ENCODE measurements around the gene RNASEH1.
A peak's percentile ranks its signal among the peaks of the same experiment; 100 is the strongest.
"Not testable (repeated sequence)": the region's sequence is repeated elsewhere in the genome, so short reads cannot be mapped to it uniquely, and the experiment has no call there.

RNASEH1 gene

DNA sequence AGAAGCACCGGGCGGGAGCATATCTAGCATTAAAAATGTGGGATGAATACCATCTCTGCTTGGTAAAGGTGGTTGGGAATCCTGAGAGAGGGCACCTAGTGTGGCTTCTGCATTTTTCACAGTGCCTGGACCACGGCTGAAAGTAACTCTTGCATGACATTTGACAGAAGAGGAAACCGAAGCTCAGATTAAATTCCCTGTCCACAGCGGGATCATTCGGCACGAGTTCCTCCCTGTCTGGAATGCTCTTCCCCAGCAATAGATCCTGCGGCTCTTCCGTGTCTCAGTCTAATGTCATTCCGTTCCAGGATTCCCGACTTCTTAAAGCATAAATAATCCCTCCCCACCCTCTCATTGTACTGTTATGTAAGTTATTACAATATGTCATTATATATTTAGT, 16.0 kb upstream of the RNASEH1 start:
- H3K4me3 ChIP-seq (ENCODE audit: low read depth, low read length) = peak overlapping the region; percentile 92
- no peak for DNase-seq (ENCODE audit: low read depth)
- TF ChIP-seq, protein P1, sequence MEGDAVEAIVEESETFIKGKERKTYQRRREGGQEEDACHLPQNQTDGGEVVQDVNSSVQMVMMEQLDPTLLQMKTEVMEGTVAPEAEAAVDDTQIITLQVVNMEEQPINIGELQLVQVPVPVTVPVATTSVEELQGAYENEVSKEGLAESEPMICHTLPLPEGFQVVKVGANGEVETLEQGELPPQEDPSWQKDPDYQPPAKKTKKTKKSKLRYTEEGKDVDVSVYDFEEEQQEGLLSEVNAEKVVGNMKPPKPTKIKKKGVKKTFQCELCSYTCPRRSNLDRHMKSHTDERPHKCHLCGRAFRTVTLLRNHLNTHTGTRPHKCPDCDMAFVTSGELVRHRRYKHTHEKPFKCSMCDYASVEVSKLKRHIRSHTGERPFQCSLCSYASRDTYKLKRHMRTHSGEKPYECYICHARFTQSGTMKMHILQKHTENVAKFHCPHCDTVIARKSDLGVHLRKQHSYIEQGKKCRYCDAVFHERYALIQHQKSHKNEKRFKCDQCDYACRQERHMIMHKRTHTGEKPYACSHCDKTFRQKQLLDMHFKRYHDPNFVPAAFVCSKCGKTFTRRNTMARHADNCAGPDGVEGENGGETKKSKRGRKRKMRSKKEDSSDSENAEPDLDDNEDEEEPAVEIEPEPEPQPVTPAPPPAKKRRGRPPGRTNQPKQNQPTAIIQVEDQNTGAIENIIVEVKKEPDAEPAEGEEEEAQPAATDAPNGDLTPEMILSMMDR (IDR thresholded peaks at IDR 0.05; ENCODE audit: control insufficient read depth, extremely low read depth, insufficient read depth) = no peak

DNA sequence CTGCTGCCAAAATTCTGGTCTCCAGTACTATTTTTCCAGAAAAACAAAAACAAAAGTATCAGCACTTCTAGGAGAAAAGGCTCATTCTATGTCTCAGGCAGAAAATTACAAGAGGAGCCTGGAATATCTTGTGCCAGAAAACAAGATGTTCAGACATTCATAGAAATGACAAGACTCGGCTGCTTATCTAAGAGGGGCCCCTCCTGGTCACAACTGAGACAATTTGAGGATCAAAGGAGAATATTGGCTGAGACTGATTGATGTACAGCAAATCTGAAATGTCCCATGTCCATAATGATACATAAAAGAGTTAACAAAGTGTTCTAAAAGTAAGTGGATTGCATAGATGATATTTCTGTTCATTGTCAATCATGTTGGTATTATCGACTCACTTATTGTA, 14.5 kb upstream of the RNASEH1 start:
- no peak for DNase-seq (ENCODE audit: low read depth)
- TF ChIP-seq, protein P1 (IDR thresholded peaks at IDR 0.05; ENCODE audit: control insufficient read depth, extremely low read depth, insufficient read depth) = no peak
- no peak overlapping the region for H3K4me3 ChIP-seq (ENCODE audit: low read depth, low read length)

DNA sequence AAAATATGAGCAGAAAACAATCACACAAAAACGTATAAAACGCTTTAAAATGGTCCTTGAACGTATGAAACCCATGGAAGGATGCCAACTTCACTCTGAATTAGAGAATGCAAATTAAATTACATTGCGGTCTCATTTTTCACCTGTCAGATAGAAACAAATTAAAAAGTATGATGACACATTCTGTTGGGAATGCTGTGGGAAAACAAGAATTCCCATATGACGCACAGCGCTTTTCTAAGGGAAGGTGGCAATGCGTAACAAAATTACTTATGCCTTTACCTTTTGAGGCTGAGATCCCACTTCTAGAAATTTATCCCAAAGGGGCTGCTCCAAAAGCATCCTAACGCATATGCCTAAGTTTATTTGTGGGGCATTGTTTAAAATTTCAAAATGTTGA, 13.2 kb upstream of the RNASEH1 start:
- TF ChIP-seq, protein P1 (IDR thresholded peaks at IDR 0.05; ENCODE audit: control insufficient read depth, extremely low read depth, insufficient read depth) = no peak
- no peak for DNase-seq (ENCODE audit: low read depth)
- H3K4me3 ChIP-seq (ENCODE audit: low read depth, low read length) = no peak overlapping the region

DNA sequence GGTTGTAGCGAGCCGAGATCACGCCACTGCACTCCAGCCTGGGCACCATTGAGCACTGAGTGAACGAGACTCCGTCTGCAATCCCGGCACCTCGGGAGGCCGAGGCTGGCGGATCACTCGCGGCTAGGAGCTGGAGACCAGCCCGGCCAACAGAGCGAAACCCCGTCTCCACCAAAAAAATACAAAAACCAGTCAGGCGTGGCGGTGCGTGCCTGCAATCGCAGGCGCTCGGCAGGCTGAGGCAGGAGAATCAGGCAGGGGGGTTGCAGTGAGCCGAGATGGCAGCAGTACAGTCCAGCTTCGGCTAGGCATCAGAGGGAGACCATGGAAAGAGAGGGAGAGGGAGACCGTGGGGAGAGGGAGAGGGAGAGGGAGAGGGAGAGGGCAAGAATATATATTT, 11.5 kb upstream of the RNASEH1 start:
- H3K4me3 ChIP-seq (ENCODE audit: low read depth, low read length); DNase-seq (ENCODE audit: low read depth): not testable (repeated sequence)

DNA sequence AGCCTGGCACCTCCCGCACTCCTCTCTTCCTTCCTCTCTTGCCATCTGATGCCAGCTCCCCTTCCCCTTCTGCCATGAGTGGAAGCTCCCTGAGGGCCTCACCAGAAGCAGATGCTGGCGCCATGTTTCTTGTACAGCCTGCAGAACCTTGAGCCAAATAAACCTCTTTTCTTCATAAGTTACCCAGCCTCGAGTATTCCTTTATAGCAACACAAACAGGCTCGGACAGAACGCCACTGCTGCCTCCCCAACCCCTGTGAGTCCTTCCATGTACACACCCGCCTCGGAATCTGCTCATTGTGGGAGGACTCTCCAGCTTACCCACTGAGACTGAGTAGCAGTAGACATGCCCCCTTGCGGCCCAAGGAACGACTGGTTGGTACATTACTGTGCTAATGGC, 8.7 kb upstream of the RNASEH1 start:
- TF ChIP-seq, protein P1 (IDR thresholded peaks at IDR 0.05; ENCODE audit: control insufficient read depth, extremely low read depth, insufficient read depth) = no peak
- no peak for DNase-seq (ENCODE audit: low read depth)
- H3K4me3 ChIP-seq (ENCODE audit: low read depth, low read length) = no peak overlapping the region

DNA sequence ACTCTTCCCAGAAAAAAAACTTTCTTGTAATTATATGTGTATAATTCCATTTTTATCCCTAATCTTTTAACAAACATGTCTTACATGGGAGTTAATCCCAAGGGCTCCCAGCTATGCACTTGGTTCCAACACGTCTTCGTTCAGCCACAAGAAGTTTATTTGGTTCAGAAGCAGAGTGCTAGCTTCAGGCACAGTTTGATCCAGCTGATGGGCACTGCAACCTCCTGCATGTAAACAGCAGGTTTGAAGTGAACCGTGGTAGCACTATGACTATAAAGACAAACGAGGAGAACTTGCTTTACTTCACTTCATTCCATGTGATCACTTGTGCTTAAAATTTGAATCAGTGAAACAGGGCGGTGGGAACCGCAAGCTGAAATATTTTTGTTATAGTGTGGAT, 7.0 kb upstream of the RNASEH1 start:
- H3K4me3 ChIP-seq (ENCODE audit: low read depth, low read length) = no peak overlapping the region
- TF ChIP-seq, protein P1 (IDR thresholded peaks at IDR 0.05; ENCODE audit: control insufficient read depth, extremely low read depth, insufficient read depth) = no peak
- DNase-seq (ENCODE audit: low read depth) = no peak

DNA sequence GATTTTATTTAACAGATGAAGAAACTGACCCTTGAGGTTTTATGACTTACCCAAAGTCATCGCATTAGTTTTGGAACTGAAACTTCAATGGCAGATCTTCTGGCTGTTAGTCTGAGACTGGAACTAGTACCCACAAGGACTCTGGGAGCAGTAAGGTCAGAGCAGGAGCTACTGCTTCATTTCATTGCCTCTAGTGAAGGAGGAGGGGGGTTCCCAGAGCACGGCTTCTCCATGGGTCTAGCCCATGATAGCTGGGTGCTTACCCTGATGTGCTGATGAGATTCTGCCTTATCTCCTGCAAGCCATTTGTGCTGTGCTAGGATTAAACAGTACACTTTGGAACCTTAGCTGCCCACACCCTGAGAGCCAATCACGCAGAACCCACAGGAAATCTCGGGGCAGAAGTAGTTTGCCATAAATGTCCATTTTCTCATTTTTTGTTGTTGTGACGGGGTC, 5.4 kb upstream of the RNASEH1 start:
- DNase-seq (ENCODE audit: low read depth) = no peak
- TF ChIP-seq, protein P1 (IDR thresholded peaks at IDR 0.05; ENCODE audit: control insufficient read depth, extremely low read depth, insufficient read depth) = no peak

More for the DNA sequence above, 5.4 kb upstream of the RNASEH1 start:
- H3K4me3 ChIP-seq (ENCODE audit: low read depth, low read length) = no peak overlapping the region
